Activated naive CD8-positive, alpha-beta T cell (primary cell): ENCODE measurements around the gene ARL13B.

ENCODE experiments used
- H3K27ac Mint-ChIP-seq: one replicate; pipeline ENCODE4 v1.8.0; 2021; ENCODE audit warnings: mixed read lengths
- H3K27me3 Mint-ChIP-seq: one replicate; pipeline ENCODE4 v1.8.0; 2021; ENCODE audit warnings: mixed read lengths
- H3K36me3 Mint-ChIP-seq: one replicate; pipeline ENCODE4 v1.8.0; 2021; ENCODE audit warnings: mixed read lengths
- H3K4me1 Mint-ChIP-seq: one replicate; pipeline ENCODE4 v1.8.0; 2021; ENCODE audit warnings: low read depth, mixed read lengths
- H3K4me3 Mint-ChIP-seq: one replicate; pipeline ENCODE4 v1.8.0; 2021; ENCODE audit warnings: mild to moderate bottlenecking, mixed read lengths
- H3K9me3 Mint-ChIP-seq: one replicate; pipeline ENCODE4 v1.8.0; 2021; ENCODE audit warnings: low read depth, mixed read lengths

ARL13B gene

GRCh38 chr3:94093151-94093550 lies 113.2 kb downstream of the ARL13B start:
- H3K9me3 Mint-ChIP-seq: no peaks in the 10 kb centered on the region
- peaks cover 25% of the 10 kb centered on the region for H3K36me3 Mint-ChIP-seq
- H3K27ac Mint-ChIP-seq: no peak overlapping the region
- H3K27me3 Mint-ChIP-seq: no peaks in the 10 kb centered on the region
- peaks cover 1% of the 10 kb centered on the region for H3K4me1 Mint-ChIP-seq
- H3K4me3 Mint-ChIP-seq: no peak overlapping the region

- H3K9me3 Mint-ChIP-seq: no peaks in the 10 kb centered on the region
- H3K4me3 Mint-ChIP-seq: no peak overlapping the region
- H3K27ac Mint-ChIP-seq: no peak overlapping the region
- H3K36me3 Mint-ChIP-seq: peaks cover 27% of the 10 kb centered on the region
- H3K27me3 Mint-ChIP-seq: no peaks in the 10 kb centered on the region
- H3K4me1 Mint-ChIP-seq: peaks cover 1% of the 10 kb centered on the region
Measured at GRCh38 chr3:94095111-94095510, 115.2 kb downstream of the ARL13B start.

DNA sequence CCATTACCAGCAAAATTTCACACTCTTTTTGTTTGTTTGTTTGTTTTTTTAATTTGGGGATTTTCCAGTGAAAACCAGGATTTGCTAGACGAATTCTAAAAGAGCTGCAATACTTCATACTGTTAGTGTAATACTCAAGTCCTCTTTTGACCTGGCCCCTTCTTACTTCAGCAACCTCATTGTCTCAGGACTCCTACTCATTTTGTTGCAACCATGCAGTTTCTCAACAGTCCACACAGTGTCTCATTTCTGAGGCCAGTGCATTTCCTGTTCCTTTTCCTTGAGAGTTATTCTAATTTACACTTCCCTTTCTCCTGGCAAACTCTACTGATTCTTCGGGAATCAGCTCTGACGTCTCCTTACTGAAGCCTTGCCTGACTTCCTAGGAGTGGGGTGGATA lies 118.5 kb downstream of the ARL13B start:
- H3K9me3 Mint-ChIP-seq: no peaks in the 10 kb centered on the region
- H3K4me1 Mint-ChIP-seq: peaks cover 1% of the 10 kb centered on the region
- no peak overlapping the region for H3K27ac Mint-ChIP-seq
- H3K4me3 Mint-ChIP-seq: no peak overlapping the region
- peaks cover 26% of the 10 kb centered on the region for H3K36me3 Mint-ChIP-seq
- no peaks in the 10 kb centered on the region for H3K27me3 Mint-ChIP-seq

GRCh38 chr3:94099311-94099710 lies 119.4 kb downstream of the ARL13B start:
- peaks cover 24% of the 10 kb centered on the region for H3K36me3 Mint-ChIP-seq
- no peaks in the 10 kb centered on the region for H3K27me3 Mint-ChIP-seq
- H3K27ac Mint-ChIP-seq: no peak overlapping the region
- H3K9me3 Mint-ChIP-seq: no peaks in the 10 kb centered on the region
- H3K4me3 Mint-ChIP-seq: no peak overlapping the region
- H3K4me1 Mint-ChIP-seq: peaks cover under 1% of the 10 kb centered on the region

- Mint-ChIP-seq H3K27ac (no peak overlapping the region), H3K27me3 (no peaks in the 10 kb centered on the region), H3K4me3 (no peak overlapping the region), H3K9me3 (no peaks in the 10 kb centered on the region), H3K4me1 (no peaks in the 10 kb centered on the region), H3K36me3 (peaks cover 24% of the 10 kb centered on the region)
Measured at GRCh38 chr3:94101860-94102259, 121.9 kb downstream of the ARL13B start.
